Measurements from ENCODE around the gene ATP5IF1.

DNA sequence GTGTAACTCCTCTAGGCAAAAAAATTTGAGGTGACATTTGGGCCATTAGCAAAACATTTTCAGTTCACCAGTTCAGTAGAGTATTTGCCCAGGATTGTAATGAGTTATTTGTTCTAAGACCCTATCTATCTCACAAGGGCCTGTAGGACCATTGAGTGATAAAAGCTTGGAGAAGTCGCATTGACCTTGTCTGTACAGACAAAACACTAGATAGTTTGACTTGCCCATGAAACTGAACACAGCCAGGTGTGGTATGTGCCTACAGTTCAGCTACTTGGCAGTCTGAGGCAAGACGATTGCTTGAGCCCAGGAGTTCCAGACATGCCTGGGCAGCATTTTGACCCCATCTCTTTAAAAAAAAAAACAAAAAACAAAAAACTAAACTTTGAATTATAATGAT, 3.1 kb downstream of the ATP5IF1 start:
- TF ChIP-seq CTCF (IDR thresholded peaks at IDR 0.05; ENCODE audit: poor library complexity, severe bottlenecking) = no peak
- no peak for TF ChIP-seq MXI1 (conservative IDR thresholded peaks at IDR 0.05; ENCODE audit: poor library complexity, severe bottlenecking)
- no peak for TF ChIP-seq REST (IDR thresholded peaks at IDR 0.05; ENCODE audit: borderline replicate concordance)
- no peak for TF ChIP-seq EZH2 (IDR thresholded peaks at IDR 0.05; ENCODE audit: borderline replicate concordance, insufficient read depth, low read length, poor library complexity, severe bottlenecking)
- TF ChIP-seq EP300 (conservative IDR thresholded peaks at IDR 0.05; ENCODE audit: poor library complexity, severe bottlenecking) = no peak
- TF ChIP-seq POLR2AphosphoS5 (IDR thresholded peaks at IDR 0.05) = no peak
- TF ChIP-seq RAD21 (conservative IDR thresholded peaks at IDR 0.05) = no peak
- TF ChIP-seq SMC3 (conservative IDR thresholded peaks at IDR 0.05; ENCODE audit: poor library complexity) = no peak
